Duodenal mucosa (tissue), 2 donors: ENCODE results near the gene ATRIP.
"Not testable (repeated sequence)": the region's sequence is repeated elsewhere in the genome, so short reads cannot be mapped to it uniquely, and the experiment has no call there.

Experiments
- H3K27ac ChIP-seq: one replicate; pipeline ENCODE4 v1.7.0; 2013; ENCODE audit warnings: low read depth, low read length
- H3K27me3 ChIP-seq, 2 donors: one replicate each; pipeline ENCODE4 v1.7.0; 2013; ENCODE audit warnings: low read length in 2 of 2, control low read depth in 1 of 2; ENCODE audit not compliant: insufficient read depth in 2 of 2, control insufficient read depth in 1 of 2
- H3K36me3 ChIP-seq, 2 donors: one replicate each; pipeline ENCODE4 v1.7.0; 2013; ENCODE audit warnings: low read length in 2 of 2, control low read depth in 1 of 2; ENCODE audit not compliant: insufficient read depth in 2 of 2, control insufficient read depth in 1 of 2
- H3K4me1 ChIP-seq, 2 donors: one replicate each; pipeline ENCODE4 v1.7.0; 2013; ENCODE audit warnings: low read length in 2 of 2, control low read depth in 1 of 2; ENCODE audit not compliant: insufficient read depth in 2 of 2, control insufficient read depth in 1 of 2
- H3K4me3 ChIP-seq, 2 donors: one replicate each; pipeline ENCODE4 v1.7.0; 2013; ENCODE audit warnings: low read length in 2 of 2, low read depth in 1 of 2
- H3K9ac ChIP-seq, 2 donors: one replicate each; pipeline ENCODE4 v1.7.0; 2013; ENCODE audit warnings: low read length in 2 of 2, low read depth in 1 of 2
- H3K9me3 ChIP-seq, 2 donors: one replicate each; pipeline ENCODE4 v1.7.0; 2013; ENCODE audit warnings: low read length in 2 of 2, control low read depth in 1 of 2; ENCODE audit not compliant: control insufficient read depth in 1 of 2

The ATRIP gene

DNA sequence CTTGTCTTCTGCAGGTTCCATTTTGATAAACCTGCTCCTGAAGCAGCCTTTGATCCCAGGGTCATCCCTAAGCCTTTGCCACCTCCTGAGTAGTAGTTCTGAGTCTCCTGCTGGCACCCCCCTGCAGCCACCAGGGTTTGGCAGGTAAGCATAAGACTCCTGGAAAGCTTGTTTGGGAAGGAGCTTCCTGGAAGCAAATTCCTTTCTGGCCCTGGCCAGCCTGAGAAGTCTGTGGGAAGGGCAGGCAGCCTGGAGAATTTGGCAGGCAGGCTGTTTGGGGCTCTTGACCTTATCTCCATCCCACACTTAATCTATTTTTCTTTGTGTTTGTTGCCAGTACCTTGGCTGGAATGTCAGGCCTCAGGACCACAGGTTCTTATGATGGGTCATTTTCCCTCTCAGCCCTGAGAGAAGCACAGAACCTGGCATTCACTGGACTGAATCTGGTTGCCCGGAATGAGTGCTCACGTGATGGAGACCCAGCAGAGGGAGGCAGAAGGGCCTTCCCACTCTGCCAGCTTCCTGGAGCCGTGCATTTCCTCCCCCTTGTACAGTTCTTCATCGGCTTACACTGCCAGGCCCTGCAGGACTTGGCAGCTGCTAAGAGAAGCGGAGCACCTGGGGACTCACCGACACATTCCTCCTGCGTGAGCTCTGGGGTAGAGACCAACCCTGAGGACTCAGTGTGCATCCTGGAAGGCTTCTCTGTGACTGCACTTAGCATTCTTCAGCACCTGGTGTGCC, 13.4 kb downstream of the ATRIP start:
- H3K9ac ChIP-seq: no peak overlapping the region
- H3K4me3 ChIP-seq: no peak overlapping the region
- no peak overlapping the region for H3K27ac ChIP-seq
- H3K36me3 ChIP-seq: peaks cover 22 to 44% of the 10 kb centered on the region in 2 donors
- H3K27me3 ChIP-seq: no peaks in the 10 kb centered on the region
- peaks cover under 1 to 2% of the 10 kb centered on the region in 2 donors for H3K4me1 ChIP-seq
- no peaks in the 10 kb centered on the region for H3K9me3 ChIP-seq

DNA sequence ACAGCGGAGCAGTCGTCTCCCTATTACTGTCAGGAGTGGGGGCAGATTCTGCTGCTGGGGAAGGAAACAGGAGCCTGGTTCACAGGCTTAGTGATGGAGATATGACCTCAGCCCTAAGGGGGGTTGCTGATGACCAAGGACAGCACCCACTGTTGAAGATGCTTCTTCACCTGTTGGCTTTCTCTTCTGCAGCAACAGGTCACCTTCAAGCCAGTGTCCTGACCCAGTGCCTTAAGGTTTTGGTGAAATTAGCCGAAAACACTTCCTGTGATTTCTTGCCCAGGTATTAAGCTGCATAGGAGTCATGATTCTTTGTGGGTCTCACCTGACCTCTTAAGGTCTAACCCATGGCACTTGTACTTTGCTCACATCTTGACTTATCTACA, 14.0 kb downstream of the ATRIP start:
- H3K9me3 ChIP-seq: no peaks in the 10 kb centered on the region
- no peak overlapping the region for H3K4me3 ChIP-seq
- H3K27ac ChIP-seq: no peak overlapping the region
- peaks cover 22 to 41% of the 10 kb centered on the region in 2 donors for H3K36me3 ChIP-seq
- no peak overlapping the region for H3K9ac ChIP-seq
- H3K4me1 ChIP-seq: peaks cover 4 to 8% of the 10 kb centered on the region in 2 donors
- H3K27me3 ChIP-seq: no peaks in the 10 kb centered on the region

DNA sequence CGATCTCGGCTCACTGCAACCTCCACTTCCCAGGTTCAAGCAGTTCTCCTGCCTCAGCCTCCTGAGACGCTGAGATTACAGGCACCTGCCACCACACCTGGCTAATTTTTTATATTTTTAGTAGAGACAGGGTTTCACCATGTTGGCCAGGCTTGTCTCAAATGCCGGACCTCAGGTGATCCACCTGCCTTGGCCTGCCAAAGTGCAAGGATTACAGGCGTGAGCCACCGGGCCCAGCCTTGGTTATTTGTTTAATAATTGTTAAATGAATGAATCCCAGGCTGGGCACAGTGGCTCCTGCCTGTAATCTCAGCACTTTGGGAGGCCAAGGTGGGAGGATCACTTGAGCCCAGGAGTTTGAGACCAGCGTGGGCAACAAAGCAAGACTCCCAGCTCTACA, 15.2 kb downstream of the ATRIP start:
- H3K27me3 ChIP-seq, H3K9me3 ChIP-seq, H3K4me3 ChIP-seq, H3K9ac ChIP-seq, H3K27ac ChIP-seq: not testable (repeated sequence)
- peaks cover 22 to 36% of the 10 kb centered on the region in 2 donors for H3K36me3 ChIP-seq
- peaks cover 12 to 20% of the 10 kb centered on the region in 2 donors for H3K4me1 ChIP-seq

DNA sequence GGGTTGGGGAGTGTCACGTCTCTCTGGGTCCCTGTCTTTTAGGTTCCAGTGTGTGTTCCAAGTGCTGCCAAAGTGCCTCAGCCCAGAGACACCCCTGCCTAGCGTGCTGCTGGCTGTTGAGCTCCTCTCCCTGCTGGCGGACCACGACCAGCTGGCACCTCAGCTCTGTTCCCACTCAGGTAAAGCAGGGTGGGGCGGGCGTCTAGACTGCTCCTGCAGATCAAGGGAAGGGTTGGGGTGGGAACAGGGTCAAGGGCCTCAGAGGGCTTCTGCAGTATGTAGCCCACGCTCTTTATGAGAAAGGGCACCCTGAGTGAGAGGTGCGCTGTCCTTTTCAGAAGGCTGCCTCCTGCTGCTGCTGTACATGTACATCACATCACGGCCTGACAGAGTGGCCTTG, 17.2 kb downstream of the ATRIP start:
- H3K4me1 ChIP-seq: peaks cover 31 to 39% of the 10 kb centered on the region in 2 donors
- no peak overlapping the region for H3K4me3 ChIP-seq
- H3K9ac ChIP-seq: no peak overlapping the region
- H3K9me3 ChIP-seq: no peaks in the 10 kb centered on the region
- no peaks in the 10 kb centered on the region for H3K27me3 ChIP-seq
- H3K27ac ChIP-seq: no peak overlapping the region
- peaks cover 21 to 47% of the 10 kb centered on the region in 2 donors for H3K36me3 ChIP-seq

DNA sequence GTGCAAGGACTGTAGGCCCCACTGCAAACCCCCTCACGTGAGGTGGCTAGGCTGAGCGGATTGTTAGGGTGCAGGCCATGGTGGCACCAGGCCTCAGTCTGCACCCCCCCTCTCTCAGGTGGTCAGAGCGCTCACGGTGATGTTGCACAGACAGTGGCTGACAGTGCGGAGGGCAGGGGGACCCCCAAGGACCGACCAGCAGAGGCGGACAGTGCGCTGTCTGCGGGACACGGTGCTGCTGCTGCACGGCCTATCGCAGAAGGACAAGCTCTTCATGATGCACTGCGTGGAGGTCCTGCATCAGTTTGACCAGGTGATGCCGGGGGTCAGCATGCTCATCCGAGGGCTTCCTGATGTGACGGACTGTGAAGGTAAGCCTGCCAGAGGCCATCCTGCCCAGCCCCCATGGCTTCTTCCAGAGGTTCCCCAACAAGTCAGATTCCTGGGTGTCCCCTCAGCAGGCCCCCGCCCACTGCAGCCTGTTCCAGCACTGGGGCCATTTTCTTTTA, 18.2 kb downstream of the ATRIP start:
- Histone ChIP-seq H3K4me1 (peaks cover 39 to 50% of the 10 kb centered on the region in 2 donors), H3K27ac (peak overlapping the region; percentile 83), H3K36me3 (peaks cover 20 to 47% of the 10 kb centered on the region in 2 donors), H3K9ac (peak overlapping the region; percentile 93 to 98), H3K27me3 (no peaks in the 10 kb centered on the region), H3K9me3 (no peaks in the 10 kb centered on the region), H3K4me3 (no peak overlapping the region)

DNA sequence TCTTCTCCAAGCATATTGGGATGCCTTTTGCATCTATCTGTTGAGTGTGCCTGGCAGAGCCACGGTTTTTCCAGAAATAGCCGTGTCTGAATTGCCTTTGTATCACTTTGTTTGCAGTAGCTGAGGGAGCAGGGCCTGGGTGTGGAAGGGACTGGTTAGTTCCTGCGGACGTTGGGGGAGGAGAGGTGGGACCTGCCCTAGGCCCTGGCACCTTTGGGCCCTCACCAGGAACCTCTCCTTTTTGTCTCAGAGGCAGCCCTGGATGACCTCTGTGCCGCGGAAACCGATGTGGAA, 18.6 kb downstream of the ATRIP start:
- Histone ChIP-seq H3K4me3 (peak overlapping the region in 1 of 2 donors; percentile 79), H3K9ac (peak overlapping the region; percentile 93 to 98), H3K36me3 (peaks cover 16 to 46% of the 10 kb centered on the region in 2 donors)

DNA sequence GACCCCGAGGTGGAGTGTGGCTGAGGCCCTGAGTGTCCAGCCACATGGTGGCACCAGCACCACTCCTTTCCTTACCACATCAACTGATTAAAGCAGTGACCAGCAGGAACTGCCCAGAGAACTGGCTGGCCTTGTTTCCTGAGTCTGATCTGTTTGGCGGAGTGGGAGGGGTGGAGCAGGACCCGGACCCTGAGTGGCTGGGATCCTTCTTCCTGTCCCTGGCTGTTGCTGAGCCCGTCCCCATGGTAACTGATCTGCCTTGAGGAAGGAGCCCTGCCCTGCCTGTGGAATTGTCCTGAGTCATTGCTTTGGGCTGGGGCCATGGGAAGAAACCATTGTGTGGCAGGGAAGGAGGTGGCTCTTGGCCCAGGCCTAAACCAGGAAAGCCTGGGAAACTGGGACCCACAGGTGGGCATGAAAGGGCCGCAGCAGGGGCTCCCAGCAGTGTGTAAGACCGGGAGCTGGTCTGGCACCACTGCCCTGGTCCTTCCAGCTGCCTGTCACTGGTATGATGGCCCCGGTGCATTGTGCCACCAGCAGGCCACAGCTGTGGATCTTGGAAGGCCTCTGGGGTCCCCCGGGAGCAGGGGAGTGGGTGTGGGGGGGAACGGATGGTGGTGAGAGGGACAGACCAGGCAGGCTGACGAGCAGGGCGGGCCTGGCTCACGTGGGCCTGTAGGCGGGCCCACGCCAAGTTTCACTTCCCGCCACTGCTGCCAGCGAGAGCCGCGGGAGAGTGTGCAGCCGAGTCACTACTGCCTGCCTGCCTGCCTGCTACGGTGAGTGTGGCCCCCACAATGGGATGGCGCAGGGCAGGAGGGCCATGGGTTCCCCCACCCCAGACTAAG, 19.2 kb downstream of the ATRIP start:
- Histone ChIP-seq H3K9me3 (no peaks in the 10 kb centered on the region), H3K36me3 (peaks cover 13 to 42% of the 10 kb centered on the region in 2 donors), H3K27me3 (no peaks in the 10 kb centered on the region), H3K9ac (peak overlapping the region; percentile 93 to 98), H3K4me3 (peak overlapping the region; percentile 78 to 79), H3K27ac (peak overlapping the region; percentile 100), H3K4me1 (peaks cover 46 to 59% of the 10 kb centered on the region in 2 donors)

More for the DNA sequence above, 18.6 kb downstream of the ATRIP start:
- Histone ChIP-seq H3K27ac (peak overlapping the region; percentile 83), H3K4me1 (peaks cover 43 to 54% of the 10 kb centered on the region in 2 donors), H3K9me3 (no peaks in the 10 kb centered on the region), H3K27me3 (no peaks in the 10 kb centered on the region)

DNA sequence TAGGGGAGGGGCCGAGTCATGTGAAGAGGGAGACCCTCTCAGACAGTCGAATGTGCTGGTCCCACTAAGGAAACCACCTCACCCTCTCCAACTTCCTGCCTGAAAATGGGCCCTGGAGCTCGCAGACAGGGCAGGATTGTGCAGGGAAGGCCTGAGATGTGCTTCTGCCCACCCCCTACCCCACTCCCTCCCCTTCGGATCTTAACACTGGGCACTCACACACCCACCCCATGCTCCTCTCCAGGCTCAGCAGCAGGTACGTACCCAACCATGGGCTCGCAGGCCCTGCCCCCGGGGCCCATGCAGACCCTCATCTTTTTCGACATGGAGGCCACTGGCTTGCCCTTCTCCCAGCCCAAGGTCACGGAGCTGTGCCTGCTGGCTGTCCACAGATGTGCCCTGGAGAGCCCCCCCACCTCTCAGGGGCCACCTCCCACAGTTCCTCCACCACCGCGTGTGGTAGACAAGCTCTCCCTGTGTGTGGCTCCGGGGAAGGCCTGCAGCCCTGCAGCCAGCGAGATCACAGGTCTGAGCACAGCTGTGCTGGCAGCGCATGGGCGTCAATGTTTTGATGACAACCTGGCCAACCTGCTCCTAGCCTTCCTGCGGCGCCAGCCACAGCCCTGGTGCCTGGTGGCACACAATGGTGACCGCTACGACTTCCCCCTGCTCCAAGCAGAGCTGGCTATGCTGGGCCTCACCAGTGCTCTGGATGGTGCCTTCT, 20.0 kb downstream of the ATRIP start:
- H3K27me3 ChIP-seq: no peaks in the 10 kb centered on the region
- H3K27ac ChIP-seq: peak overlapping the region; percentile 100
- peak overlapping the region; percentile 78 to 79 for H3K4me3 ChIP-seq
- no peaks in the 10 kb centered on the region for H3K9me3 ChIP-seq
- peaks cover 8 to 35% of the 10 kb centered on the region in 2 donors for H3K36me3 ChIP-seq
- H3K9ac ChIP-seq: peak overlapping the region; percentile 93 to 98
- H3K4me1 ChIP-seq: peaks cover 46 to 61% of the 10 kb centered on the region in 2 donors

DNA sequence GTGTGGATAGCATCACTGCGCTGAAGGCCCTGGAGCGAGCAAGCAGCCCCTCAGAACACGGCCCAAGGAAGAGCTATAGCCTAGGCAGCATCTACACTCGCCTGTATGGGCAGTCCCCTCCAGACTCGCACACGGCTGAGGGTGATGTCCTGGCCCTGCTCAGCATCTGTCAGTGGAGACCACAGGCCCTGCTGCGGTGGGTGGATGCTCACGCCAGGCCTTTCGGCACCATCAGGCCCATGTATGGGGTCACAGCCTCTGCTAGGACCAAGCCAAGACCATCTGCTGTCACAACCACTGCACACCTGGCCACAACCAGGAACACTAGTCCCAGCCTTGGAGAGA, 20.5 kb downstream of the ATRIP start:
- H3K27ac ChIP-seq: peak overlapping the region; percentile 100
- peaks cover 46 to 66% of the 10 kb centered on the region in 2 donors for H3K4me1 ChIP-seq
- peaks cover 8 to 35% of the 10 kb centered on the region in 2 donors for H3K36me3 ChIP-seq
- H3K4me3 ChIP-seq: peak overlapping the region; percentile 78 to 79
- no peaks in the 10 kb centered on the region for H3K27me3 ChIP-seq
- H3K9ac ChIP-seq: peak overlapping the region; percentile 93 to 98
- no peaks in the 10 kb centered on the region for H3K9me3 ChIP-seq
